Cardiac muscle cell (in vitro differentiated cells and primary cell): ENCODE data around the gene ADAMTSL3. TPM values are rescaled to one million over a fixed set of nuclear protein-coding genes. Genes with fewer than 3 reads are reported as not detected.

Experiments
- DNase-seq, 2 donors: peaks; one replicate each; pipeline versions ENCODE4 v3.0.0 to v3.0.0-alpha.2; 2010 to 2017; ENCODE audit warnings: low read depth in 1 of 2, low spot score in 1 of 2
- H3K27ac ChIP-seq: fragments of 200-600 bp; sonication (generic); 2 replicates; pipeline ENCODE4 v1.5.1; 2016
- H3K27me3 ChIP-seq: fragments of 200-600 bp; sonication (generic); 2 replicates; pipeline ENCODE4 v1.6.0; 2016; ENCODE audit warnings: control low read depth
- H3K36me3 ChIP-seq: fragments of 200-600 bp; sonication (generic); 2 replicates; pipeline ENCODE4 v1.5.1; 2016; ENCODE audit warnings: control low read depth
- H3K4me1 ChIP-seq: fragments of 200-600 bp; sonication (generic); 2 replicates; pipeline ENCODE4 v1.8.1; 2017; ENCODE audit warnings: low read depth, mild to moderate bottlenecking, mixed run types
- H3K4me3 ChIP-seq: fragments of 200-600 bp; sonication (generic); 2 replicates; pipeline ENCODE4 v1.5.1; 2016; ENCODE audit warnings: mild to moderate bottlenecking
- H3K9me3 ChIP-seq: fragments of 200-600 bp; sonication (generic); 2 replicates; pipeline ENCODE4 v1.5.1; 2017; ENCODE audit warnings: low read depth, mild to moderate bottlenecking, control low read depth
- CTCF ChIP-seq: IDR thresholded peaks from 2 replicates; pipeline ENCODE4 v1.5.1; 2012; ENCODE audit warnings: low read depth, mild to moderate bottlenecking, low read length
- polyA plus RNA-seq: library from polyadenylated mRNA; unstranded; fragments of >200 nt; fragmentation: Nextera tagmentation; extraction: Ambion mirVana; gene quantifications from 2 replicates; pipeline ENCODE4 v1.2.1, GENCODE V29; 2016
- total RNA-seq: library from RNA; depleted of rRNA; stranded (reverse); fragments of >200 nt; gene quantifications from 2 replicates; pipeline ENCODE4 v1.2.3, GENCODE V29; 2016

Gene ADAMTSL3
- total and polyA plus RNA-seq, 2 experiments from 2014 or later = 0.83 to 2.0 TPM

DNA sequence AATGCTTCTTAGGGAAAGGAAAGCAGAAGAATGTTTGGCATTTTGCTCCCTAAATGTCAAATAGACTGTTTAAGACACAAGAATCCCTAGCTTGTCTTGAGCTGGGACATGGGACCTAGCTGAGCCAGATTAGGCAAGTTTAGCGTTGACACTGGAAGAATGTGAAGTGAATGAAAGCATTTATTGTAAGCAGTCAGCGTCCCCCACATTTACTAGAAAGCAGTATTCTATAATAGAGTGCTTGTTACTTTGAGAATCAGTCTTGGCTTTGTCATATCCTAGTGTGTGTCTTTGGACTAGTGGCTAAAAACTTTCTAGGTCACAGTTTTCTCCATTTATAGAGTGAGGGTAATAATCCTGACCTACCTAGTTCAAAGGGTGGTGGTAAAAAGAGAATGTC, 161.6 kb downstream of the ADAMTSL3 start:
- no peaks in the 10 kb centered on the region for H3K9me3 ChIP-seq
- no peaks in the 10 kb centered on the region for H3K36me3 ChIP-seq
- H3K4me3 ChIP-seq = no peak overlapping the region
- peak in 1 of 2 donors; percentile 20 for DNase-seq
- no peaks in the 10 kb centered on the region for H3K27me3 ChIP-seq
- H3K27ac ChIP-seq = no peak overlapping the region
- TF ChIP-seq CTCF = no peak
- H3K4me1 ChIP-seq = peaks cover 6% of the 10 kb centered on the region

DNA sequence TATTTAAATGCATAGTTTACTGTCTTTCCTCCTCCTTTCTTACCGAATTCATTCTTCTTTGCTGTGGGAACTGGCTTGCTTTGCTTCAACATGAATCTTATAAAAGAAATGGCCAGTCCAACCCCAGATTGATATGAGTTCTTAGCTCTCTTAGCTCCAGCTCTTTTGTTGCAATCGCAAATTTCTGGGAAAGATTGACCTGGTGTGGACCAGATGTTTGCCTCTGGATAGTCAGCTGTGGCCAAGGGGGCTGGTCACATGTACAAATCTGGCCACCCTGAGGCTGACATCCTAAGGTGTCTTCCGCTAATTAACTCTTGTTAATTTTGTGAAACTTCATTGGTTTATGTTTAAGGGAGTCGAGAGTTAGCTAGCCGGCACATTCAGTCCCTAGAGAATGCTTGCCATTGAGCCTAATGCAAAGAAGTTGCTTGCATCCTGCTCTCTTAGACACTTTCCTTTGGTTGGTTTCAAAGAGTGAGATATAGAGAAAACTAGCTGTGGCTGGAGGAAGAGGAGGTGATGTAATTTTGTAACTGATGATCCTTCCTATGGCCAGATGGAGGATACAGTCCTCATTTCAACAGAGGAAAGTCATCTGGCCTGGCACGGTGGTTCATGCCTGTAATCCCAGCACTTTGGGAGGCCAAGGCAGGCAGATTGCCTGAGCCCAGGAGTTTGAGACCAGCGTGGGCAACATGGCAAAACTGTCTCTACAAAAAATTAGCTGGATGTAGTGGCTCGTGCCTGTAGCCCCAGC, 162.4 kb downstream of the ADAMTSL3 start:
- Histone ChIP-seq H3K4me1 (peaks cover 6% of the 10 kb centered on the region), H3K9me3 (no peaks in the 10 kb centered on the region), H3K36me3 (no peaks in the 10 kb centered on the region), H3K4me3 (no peak overlapping the region), H3K27ac (no peak overlapping the region), H3K27me3 (no peaks in the 10 kb centered on the region)
- peak in 1 of 2 donors; percentile 11 for DNase-seq
- TF ChIP-seq CTCF = no peak

DNA sequence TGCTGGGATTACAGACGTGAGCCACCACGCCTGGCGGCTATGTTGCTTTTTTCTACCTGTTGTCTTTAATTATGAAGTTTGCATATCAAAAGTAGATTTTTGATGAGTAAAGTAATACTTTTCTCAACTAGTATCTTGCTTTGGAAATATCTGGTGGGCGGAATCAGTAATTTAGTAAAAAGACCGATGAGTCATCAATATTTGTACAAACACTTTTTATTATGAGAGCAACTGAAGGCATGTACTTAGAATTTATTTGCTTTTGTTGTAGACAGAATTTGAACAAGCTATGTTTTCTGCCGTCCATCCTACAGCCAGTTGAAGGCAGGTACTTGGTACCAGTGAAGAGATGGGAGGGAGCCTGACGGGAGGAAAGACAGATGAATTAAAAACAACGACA, 164.7 kb downstream of the ADAMTSL3 start:
- TF ChIP-seq CTCF = no peak
- H3K4me1 ChIP-seq = peaks cover 6% of the 10 kb centered on the region
- no peaks in the 10 kb centered on the region for H3K27me3 ChIP-seq
- no peaks in the 10 kb centered on the region for H3K36me3 ChIP-seq
- H3K9me3 ChIP-seq = no peaks in the 10 kb centered on the region
- H3K27ac ChIP-seq = no peak overlapping the region
- no peak for DNase-seq
- H3K4me3 ChIP-seq = no peak overlapping the region

GRCh38 chr15:83830381-83830780, 176.5 kb downstream of the ADAMTSL3 start:
- no peaks in the 10 kb centered on the region for H3K9me3 ChIP-seq
- H3K4me1 ChIP-seq = no peaks in the 10 kb centered on the region
- DNase-seq = no peak
- no peak for TF ChIP-seq CTCF
- no peaks in the 10 kb centered on the region for H3K36me3 ChIP-seq
- H3K27me3 ChIP-seq = no peaks in the 10 kb centered on the region
- H3K4me3 ChIP-seq = no peak overlapping the region
- H3K27ac ChIP-seq = no peak overlapping the region

- Histone ChIP-seq H3K36me3 (no peaks in the 10 kb centered on the region), H3K27me3 (no peaks in the 10 kb centered on the region), H3K4me3 (no peak overlapping the region), H3K4me1 (no peaks in the 10 kb centered on the region), H3K27ac (no peak overlapping the region), H3K9me3 (no peaks in the 10 kb centered on the region)
- DNase-seq = no peak
- TF ChIP-seq CTCF = no peak
Observed at GRCh38 chr15:83833569-83833968, 179.6 kb downstream of the ADAMTSL3 start.

- Histone ChIP-seq H3K27me3 (no peaks in the 10 kb centered on the region), H3K4me3 (no peak overlapping the region)
- TF ChIP-seq CTCF = no peak
Observed at GRCh38 chr15:83835479-83835878, 181.6 kb downstream of the ADAMTSL3 start.

More at GRCh38 chr15:83835479-83835878, 181.6 kb downstream of the ADAMTSL3 start:
- no peak for DNase-seq
- Histone ChIP-seq H3K9me3 (no peaks in the 10 kb centered on the region), H3K27ac (no peak overlapping the region), H3K4me1 (no peaks in the 10 kb centered on the region), H3K36me3 (no peaks in the 10 kb centered on the region)
